Measurements from ENCODE around the gene SPDYE8.
"Not testable (repeated sequence)": the region's sequence is repeated elsewhere in the genome, so short reads cannot be mapped to it uniquely, and the experiment has no call there.

Gene SPDYE8, protein sequence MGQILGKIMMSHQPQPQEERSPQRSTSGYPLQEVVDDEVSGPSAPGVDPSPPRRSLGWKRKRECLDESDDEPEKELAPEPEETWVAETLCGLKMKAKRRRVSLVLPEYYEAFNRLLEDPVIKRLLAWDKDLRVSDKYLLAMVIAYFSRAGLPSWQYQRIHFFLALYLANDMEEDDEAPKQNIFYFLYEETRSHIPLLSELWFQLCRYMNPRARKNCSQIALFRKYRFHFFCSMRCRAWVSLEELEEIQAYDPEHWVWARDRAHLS

DNA sequence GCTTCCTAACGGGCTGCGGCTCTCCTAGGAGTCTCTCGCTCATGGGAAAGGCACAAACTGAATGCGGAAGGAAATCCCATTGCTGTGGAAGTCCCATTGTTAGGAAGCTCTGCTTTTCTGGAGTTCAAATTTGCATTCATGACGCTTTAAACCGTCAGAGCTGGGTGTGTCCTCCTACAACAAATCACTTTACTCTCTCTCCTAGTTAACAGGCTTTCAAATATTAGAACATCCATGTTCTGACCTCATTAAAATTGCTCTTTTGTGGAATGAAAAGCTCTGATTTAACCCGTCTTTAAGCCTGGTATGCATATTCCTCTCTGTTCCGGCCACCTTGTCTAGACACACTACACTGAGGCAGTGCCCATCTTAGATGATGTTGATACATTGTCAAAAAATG, at the start of gene SPDYE8:
Gene SPDYE8, minus strand, starts transcription at position 101 of the 400 bp plus-strand sequence. CDS start 1,800 bp downstream, outside the sequence.
- not testable (repeated sequence) for DNase-seq (ENCODE audit: low read depth)

DNA sequence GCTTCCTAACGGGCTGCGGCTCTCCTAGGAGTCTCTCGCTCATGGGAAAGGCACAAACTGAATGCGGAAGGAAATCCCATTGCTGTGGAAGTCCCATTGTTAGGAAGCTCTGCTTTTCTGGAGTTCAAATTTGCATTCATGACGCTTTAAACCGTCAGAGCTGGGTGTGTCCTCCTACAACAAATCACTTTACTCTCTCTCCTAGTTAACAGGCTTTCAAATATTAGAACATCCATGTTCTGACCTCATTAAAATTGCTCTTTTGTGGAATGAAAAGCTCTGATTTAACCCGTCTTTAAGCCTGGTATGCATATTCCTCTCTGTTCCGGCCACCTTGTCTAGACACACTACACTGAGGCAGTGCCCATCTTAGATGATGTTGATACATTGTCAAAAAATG, 28.2 kb upstream of the SPDYE8 start, which contains the start of gene SPDYE11:
Gene SPDYE11, minus strand, starts transcription at position 101 of the 400 bp plus-strand sequence. CDS start 1,800 bp downstream, outside the sequence.
- not testable (repeated sequence) for DNase-seq (ENCODE audit: low read depth)

DNA sequence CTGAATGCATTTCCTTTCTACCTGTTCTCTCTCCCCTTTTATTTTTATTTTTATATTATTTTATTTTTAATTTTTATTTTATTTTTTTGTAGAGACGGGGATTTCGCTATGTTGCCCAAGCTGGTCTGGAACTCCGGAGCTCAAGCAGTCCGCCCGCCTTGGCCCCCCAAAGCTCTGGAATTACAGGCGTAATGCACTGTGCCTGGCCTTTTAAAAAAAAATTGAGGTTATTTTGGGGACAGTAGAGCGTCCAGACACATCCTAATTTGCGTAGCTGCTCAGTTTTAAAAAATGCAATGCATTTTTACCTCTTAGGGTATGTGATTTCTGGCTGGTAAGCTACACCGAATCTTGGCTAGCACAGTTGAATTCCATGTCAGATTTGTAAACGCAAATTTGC, 23.1 kb downstream of the SPDYE8 start:
- DNase-seq (ENCODE audit: low read depth) = not testable (repeated sequence)

DNA sequence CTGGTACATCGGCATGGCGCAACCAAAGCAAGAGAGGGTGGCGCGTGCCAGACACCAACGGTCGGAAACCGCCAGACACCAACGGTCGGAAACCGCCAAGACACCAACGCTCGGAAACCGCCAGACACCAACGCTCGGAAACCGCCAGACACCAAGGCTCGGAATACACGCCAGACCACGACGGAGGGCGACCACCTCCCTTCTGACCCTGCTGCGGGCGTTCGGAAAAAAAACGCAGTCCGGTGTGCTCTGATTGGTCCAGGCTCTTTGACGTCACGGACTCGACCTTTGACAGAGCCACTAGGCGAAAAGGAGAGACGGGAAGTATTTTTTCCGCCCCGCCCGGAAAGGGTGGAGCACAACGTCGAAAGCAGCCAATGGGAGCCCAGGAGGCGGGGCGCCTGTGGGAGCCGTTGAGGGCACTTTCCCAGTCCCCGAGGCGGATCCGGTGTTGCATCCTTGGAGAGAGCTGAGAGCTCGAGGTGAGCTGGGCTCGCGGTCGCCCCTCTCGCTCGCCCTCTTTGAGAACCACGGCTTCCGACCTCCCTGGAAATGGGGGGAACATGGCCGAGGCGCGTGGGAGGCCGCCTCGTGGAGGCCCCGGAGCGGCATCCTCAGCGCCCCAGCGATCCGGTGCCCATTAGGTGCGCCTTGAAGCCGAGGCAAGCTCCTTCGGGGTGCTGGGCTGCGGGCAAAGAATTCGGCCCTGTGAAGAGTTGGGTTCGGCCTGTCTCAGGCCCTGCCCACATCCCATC, 23.7 kb downstream of the SPDYE8 start:
- peak; percentile 68 for DNase-seq (ENCODE audit: low read depth)

DNA sequence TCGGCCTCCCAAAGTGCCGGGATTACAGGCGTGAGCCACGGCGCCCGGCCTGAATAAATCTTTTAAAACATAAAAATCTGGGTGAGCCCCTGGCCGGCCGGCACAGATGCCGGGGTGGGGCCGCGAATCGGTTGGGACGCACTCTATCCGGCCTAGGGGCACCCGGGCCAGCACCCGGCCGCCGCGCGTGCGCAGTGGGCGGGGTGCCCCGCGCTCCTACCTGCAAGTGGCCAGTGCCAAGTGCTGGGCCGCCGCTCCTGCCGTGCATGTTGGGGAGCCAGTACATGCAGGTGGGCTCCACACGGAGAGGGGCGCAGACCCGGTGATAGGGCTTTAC, 24.2 kb downstream of the SPDYE8 start:
- not testable (repeated sequence) for DNase-seq (ENCODE audit: low read depth)

DNA sequence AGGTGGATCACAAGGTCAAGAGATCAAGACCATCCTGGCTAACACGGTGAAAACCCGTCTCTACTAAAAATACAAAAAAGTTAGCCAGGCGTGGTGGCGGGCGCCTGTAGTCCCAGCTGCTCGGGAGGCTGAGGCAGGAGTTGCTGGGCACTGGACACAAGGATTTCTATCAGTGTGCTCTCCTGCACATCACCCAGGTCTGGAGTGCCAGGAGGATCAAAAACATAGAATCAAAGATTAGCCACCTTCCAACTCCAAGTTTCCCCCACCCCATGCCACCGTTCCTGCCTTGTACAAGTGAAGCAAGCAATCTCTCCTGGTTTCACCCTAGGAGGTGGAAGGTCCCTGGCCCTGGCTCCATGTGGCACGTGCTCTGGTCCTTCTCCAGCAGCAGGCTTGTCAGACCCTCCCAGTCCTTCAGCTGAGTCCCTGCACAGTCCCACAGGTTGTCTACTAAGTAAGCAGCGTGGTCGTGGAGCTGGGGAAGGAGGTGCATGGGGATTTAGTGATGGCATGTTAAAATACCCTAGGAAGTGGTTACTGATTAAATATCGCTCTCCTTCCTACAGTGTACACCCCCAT, 31.6 kb downstream of the SPDYE8 start:
- DNase-seq (ENCODE audit: low read depth) = not testable (repeated sequence)

DNA sequence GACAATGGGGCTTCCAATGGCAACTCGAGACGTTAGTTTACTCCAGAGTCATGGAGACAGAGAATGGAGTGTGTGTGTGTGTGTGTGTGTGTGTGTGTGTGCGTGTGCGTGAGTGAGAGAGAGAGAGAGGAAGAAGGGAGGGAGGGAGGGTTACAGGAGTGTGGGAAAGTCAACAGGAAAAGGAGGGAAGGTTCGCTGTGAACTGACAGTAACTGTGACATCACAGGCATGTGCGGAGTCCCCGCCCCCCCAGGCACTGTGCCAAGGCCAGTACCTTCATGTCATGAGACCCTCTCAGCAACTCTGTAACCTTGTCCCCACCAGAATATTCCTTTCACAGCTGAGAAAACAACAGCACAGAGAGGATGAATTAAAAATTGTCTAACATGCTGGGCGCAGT, 32.1 kb downstream of the SPDYE8 start:
- not testable (repeated sequence) for DNase-seq (ENCODE audit: low read depth)

DNA sequence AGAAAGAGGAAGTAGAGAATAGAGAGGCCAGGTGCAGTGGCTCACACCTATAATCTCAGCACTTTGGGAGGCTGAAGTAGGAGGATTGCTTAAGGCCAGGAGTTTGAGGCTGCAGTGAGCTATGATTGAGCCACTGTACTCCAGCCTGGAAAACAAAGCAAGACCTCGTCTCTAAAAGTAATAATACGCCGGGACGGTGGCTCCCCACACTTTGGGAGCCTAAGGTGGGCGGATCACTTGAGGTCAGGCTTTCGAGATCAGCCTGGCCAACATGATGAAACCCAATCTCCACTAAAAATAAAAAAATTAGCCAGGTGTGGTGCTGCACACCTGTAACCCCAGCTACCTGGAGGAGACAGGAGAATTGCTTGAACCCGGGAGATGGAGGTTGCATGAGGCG, 34.1 kb downstream of the SPDYE8 start:
- DNase-seq (ENCODE audit: low read depth) = not testable (repeated sequence)

DNA sequence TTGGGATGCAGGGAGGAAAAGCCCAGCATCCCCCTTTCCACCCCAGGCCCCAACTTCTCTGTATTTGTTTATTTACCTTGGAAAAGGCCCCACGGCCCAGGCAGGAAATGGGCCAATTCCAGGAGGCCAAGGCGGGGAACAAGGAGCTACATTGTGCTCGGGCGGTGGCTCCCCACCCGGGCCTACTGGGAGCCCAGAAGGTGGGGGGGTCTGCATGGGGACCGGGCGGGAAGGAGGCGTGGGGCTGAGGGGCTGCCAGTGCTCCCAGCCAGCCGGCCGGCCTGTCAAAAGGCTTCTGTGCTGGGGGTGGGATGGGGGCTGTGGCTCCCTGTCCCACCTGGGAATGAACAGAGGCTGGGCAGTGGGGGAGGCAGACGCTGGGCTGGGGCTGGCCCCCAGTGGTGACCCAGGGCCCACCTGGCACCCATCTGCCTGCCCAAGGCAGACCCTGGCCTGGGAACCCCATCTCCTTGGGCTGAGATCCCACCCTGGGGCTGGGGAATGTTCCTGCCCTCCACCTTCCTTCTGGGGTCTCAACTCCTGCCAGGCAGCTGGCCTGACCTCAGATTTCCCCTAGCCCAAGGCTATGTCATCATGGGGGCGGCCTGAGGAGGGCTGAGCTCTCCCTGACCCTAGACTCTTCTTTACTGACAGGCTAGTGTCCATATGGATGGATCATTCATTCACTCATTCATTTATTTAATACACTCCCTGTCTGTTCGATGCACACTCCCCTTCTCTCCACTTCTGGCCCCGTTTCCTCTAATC, 39.2 kb downstream of the SPDYE8 start:
- DNase-seq (ENCODE audit: low read depth) = not testable (repeated sequence)

DNA sequence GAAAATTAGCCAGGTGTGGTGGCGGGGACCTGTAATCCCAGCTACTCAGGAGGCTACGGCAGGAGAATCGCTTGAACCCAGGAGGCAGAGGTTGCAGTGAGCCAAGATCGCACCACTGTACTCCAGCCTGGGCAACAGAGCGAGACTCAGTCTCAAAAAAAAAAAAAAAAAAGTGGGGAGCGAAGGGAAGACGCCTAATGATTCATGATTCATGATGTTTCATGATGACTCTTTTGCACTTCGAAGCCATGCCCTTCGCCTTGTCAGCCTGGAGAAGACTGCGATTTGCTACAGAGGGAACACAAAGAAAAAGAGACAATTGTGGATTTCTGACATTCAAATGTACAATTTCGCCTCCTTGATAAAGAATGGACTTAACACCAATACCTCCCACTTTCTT, 47.5 kb downstream of the SPDYE8 start:
- DNase-seq (ENCODE audit: low read depth) = not testable (repeated sequence)

DNA sequence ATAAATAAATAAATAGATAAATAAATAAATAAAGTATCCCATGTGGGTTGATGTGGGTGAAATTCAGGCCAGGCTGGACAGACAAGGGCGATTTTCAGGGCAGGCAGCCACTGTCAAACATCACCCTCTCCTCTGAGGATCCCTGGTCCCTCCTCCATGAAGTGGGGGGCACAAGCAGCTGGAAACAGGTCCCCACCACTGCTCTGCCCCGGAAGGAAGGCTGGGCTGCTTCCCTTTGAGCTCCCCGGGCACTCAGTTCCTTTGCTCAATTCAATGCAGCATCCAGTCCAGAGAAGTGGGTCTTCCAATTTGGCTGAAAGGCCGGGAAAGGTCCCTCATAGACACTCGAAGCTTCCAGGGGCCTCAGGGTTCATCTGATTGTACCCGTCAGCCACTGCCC, 49.2 kb downstream of the SPDYE8 start:
- not testable (repeated sequence) for DNase-seq (ENCODE audit: low read depth)

DNA sequence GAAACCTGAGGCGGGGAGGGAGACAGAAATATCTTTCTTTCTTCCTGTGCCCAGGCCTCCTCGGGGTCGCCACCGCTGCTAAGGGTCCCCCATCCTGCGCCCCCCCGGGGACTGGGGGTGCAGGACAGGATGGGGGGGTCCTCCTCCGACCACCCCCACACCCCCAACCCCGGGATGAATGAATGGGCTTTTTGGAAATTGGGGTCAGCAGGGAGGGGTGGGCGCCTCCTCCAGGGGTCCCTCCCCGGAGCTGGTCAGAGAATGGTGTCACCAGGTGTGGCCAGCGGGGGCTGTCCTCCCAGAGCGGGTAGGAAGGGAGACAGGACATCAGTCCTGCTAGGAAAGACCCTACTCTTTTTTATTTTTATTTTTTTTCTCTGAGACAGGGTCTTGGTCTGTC, 53.1 kb downstream of the SPDYE8 start:
- not testable (repeated sequence) for DNase-seq (ENCODE audit: low read depth)

DNA sequence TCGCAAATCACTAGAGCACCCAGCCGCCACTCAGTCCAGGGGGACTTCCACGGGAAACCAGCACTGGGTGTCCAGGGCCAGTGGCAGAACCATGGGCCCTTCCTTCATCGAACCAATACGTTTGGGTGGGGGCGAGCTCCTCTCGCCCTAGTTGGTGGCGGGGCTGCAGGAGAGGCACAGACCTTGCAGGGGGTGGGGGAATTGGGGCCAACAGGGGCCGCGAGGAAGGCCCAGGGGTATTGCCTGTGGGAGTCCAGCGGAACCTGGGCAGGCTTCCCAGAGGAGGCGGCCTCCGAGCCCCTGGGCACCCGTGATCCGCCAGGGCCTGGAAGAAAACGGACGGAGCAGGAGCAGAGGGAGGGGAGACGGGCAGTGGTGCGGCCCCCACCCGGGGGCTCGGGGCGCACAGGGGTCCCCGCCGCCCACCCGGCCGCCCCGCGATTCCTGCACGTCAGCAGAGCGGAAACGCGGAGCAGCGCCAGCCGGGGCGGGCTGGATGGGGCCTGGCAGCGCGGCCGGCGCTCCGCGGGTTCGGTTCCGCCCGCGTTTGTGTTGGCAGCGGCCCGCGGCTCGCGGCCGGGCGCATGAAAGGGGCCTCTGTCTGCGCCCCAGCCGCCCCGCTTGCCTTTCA, 53.8 kb downstream of the SPDYE8 start:
- not testable (repeated sequence) for DNase-seq (ENCODE audit: low read depth)

DNA sequence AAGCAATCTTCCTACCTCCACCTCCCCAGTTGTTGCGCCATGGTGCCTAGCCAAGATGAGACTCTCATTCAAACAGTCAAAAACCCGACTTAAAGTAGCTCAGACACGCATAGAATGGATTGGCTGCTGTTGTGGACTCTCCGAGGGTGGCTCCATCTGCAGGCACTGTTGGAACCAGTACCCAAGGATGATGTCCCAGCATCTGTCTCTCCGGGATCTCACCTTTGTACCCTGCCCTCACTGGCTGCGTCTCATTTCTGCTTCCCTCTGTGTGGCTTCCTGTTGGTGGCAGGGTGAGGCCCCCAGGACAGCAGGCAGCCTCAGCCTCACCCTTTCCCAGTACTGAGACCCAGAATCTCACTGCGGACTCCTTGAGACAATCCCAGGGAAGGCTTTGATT, 54.8 kb downstream of the SPDYE8 start:
- DNase-seq (ENCODE audit: low read depth) = not testable (repeated sequence)

DNA sequence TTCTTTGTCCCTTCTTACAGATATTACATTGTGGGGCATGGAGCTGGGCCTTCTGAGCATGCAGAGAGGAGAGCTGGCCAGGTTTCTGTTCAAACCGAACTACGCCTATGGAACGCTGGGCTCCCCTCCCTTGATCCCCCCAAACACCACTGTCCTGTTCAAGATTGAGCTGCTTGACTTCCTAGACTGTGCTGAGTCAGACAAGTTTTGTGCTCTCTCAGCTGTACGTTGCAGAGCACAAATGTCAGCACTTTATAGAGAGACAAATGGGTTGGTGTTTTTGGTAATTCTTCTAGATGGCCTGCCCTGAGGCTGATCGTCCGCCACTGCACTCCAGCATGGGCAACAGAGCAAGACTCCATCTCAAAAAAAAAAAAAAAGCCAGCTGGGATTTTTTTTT, 58.1 kb downstream of the SPDYE8 start:
- DNase-seq (ENCODE audit: low read depth) = not testable (repeated sequence)
